Measurements from ENCODE around the gene GOLPH3. TPM values are rescaled to one million over a fixed set of nuclear protein-coding genes. Genes with fewer than 3 reads are reported as not detected.
A peak's percentile ranks its signal among the peaks of the same experiment; 100 is the strongest.
"Not testable (repeated sequence)": the region's sequence is repeated elsewhere in the genome, so short reads cannot be mapped to it uniquely, and the experiment has no call there.

GOLPH3 gene
- total and polyA plus RNA-seq, 2 experiments from 2014 or later: 75.1 to 79.6 TPM

DNA sequence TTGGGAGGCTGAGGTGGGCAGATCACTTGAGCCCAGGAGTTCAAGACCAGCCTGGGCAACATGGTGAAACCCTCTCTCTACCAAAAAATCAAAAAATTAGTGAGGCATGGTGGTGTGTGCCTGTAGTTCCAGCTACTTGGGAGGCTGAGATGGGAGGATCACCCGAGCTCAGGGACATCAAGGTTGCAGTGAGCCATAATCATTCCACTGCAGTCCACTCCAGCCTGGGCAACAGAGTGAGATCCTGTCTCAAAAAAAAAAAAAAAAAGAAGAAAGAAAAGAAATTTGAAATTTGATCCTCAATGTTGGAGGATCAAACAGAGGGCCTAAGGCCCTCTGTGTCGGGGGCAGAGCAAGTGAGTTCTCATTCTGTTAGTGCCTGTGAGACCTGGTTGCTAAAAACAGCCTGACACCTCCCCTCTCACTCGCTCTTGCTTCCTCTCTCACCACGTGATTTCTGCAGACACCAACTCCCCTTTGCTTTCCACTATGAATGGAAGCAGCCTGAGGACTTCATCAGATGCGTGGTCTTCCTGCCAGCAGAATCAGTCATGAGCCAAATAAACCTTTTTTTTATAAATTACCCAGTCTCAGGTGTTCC, 8.4 kb upstream of the GOLPH3 start:
- no peak overlapping the region for H3K27ac ChIP-seq
- no peaks in the 10 kb centered on the region for H3K27me3 ChIP-seq
- DNase-seq (ENCODE audit: low read depth in 1 of 2, low spot score in 1 of 2): no peak
- H3K4me1 ChIP-seq (ENCODE audit: low read depth): no peaks in the 10 kb centered on the region
- no peak overlapping the region for H3K4me3 ChIP-seq
- no peaks in the 10 kb centered on the region for H3K9me3 ChIP-seq (ENCODE audit: low read depth)
- no peaks in the 10 kb centered on the region for H3K36me3 ChIP-seq
- TF ChIP-seq, protein P1, sequence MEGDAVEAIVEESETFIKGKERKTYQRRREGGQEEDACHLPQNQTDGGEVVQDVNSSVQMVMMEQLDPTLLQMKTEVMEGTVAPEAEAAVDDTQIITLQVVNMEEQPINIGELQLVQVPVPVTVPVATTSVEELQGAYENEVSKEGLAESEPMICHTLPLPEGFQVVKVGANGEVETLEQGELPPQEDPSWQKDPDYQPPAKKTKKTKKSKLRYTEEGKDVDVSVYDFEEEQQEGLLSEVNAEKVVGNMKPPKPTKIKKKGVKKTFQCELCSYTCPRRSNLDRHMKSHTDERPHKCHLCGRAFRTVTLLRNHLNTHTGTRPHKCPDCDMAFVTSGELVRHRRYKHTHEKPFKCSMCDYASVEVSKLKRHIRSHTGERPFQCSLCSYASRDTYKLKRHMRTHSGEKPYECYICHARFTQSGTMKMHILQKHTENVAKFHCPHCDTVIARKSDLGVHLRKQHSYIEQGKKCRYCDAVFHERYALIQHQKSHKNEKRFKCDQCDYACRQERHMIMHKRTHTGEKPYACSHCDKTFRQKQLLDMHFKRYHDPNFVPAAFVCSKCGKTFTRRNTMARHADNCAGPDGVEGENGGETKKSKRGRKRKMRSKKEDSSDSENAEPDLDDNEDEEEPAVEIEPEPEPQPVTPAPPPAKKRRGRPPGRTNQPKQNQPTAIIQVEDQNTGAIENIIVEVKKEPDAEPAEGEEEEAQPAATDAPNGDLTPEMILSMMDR (IDR thresholded peaks at IDR 0.05; ENCODE audit: low read depth, low read length): no peak

DNA sequence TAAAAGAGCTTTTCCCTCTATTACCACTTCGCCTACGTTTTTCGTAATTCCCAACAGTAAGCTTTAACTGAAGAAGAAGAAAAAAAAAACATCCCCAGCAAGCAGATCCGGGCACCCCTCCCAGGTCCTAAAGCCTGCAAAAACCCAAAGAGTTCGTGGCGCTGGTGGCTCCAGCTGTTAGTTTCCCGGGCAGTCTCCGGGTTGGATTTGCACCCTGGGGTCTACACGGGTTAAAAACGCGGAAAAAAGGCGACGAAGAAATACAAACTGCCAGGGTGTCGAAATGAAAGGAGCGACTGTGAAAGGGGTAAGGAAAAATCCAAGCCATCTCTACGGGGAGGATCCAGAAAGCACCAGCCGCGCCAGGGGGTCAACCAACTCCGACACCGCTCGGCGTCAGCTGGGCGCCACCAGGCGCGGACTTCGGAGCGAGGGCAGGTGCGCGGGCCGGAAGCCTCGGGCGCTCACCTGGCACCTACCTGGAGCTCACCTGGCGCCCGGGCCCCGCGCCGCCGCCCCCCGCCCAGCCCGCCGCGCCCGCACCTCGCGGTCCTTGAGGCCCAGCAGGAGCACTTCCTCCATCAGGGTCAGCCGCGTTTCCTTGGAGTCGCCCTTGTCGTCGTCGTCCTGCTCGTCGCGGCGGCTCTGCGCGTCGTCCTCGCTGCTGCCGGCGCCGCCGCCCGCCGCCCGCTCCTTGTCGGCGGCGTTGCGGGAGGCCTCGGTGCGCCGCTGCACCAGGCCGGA, 680 bp downstream of the GOLPH3 start:
- peak; percentile 67 to 71 for DNase-seq (ENCODE audit: low read depth in 1 of 2, low spot score in 1 of 2)
- H3K9me3 ChIP-seq (ENCODE audit: low read depth): no peaks in the 10 kb centered on the region
- peak overlapping the region; percentile 99 for H3K27ac ChIP-seq
- TF ChIP-seq, protein P1 (IDR thresholded peaks at IDR 0.05; ENCODE audit: low read depth, low read length): no peak
- H3K27me3 ChIP-seq: no peaks in the 10 kb centered on the region
- H3K4me3 ChIP-seq: peak overlapping the region; percentile 88
- H3K4me1 ChIP-seq (ENCODE audit: low read depth): peaks cover 13% of the 10 kb centered on the region
- peaks cover 6% of the 10 kb centered on the region for H3K36me3 ChIP-seq

DNA sequence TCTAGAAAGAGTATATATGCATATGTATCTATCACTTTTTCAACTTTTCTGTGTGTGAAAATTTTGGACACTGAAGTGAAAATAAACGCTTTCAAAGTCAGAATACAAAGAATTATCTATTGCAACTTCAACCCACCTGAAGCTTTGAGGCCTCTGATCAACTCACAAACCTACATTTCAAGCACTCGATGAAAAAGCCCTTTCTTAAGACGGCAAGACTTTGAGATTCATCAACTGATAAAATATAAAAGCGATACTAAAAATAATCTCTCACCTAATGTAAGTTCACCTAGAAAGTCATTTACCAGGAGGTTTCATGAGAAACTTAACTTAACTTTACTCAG, 1.2 kb downstream of the GOLPH3 start:
- H3K36me3 ChIP-seq: peaks cover 8% of the 10 kb centered on the region
- no peaks in the 10 kb centered on the region for H3K9me3 ChIP-seq (ENCODE audit: low read depth)
- no peak for DNase-seq (ENCODE audit: low read depth in 1 of 2, low spot score in 1 of 2)
- H3K4me1 ChIP-seq (ENCODE audit: low read depth): peaks cover 13% of the 10 kb centered on the region
- H3K27me3 ChIP-seq: no peaks in the 10 kb centered on the region
- peak overlapping the region; percentile 99 for H3K27ac ChIP-seq
- TF ChIP-seq, protein P1 (IDR thresholded peaks at IDR 0.05; ENCODE audit: low read depth, low read length): no peak
- peak overlapping the region; percentile 88 for H3K4me3 ChIP-seq

GRCh38 chr5:32172186-32172911, 1.8 kb downstream of the GOLPH3 start:
- peaks cover 13% of the 10 kb centered on the region for H3K4me1 ChIP-seq (ENCODE audit: low read depth)
- H3K27me3 ChIP-seq; H3K9me3 ChIP-seq (ENCODE audit: low read depth): not testable (repeated sequence)
- H3K4me3 ChIP-seq: peak overlapping the region; percentile 88
- H3K27ac ChIP-seq: peak overlapping the region; percentile 99
- DNase-seq (ENCODE audit: low read depth in 1 of 2, low spot score in 1 of 2): peak in 1 of 2 donors; percentile 32
- peaks cover 14% of the 10 kb centered on the region for H3K36me3 ChIP-seq

GRCh38 chr5:32170303-32171151, 3.6 kb downstream of the GOLPH3 start:
- no peak overlapping the region for H3K27ac ChIP-seq
- TF ChIP-seq, protein P1 (IDR thresholded peaks at IDR 0.05; ENCODE audit: low read depth, low read length): no peak
- peaks cover 13% of the 10 kb centered on the region for H3K4me1 ChIP-seq (ENCODE audit: low read depth)
- no peak overlapping the region for H3K4me3 ChIP-seq
- no peaks in the 10 kb centered on the region for H3K27me3 ChIP-seq
- DNase-seq (ENCODE audit: low read depth in 1 of 2, low spot score in 1 of 2): peak in 1 of 2 donors; percentile 75
- no peaks in the 10 kb centered on the region for H3K9me3 ChIP-seq (ENCODE audit: low read depth)
- H3K36me3 ChIP-seq: peaks cover 22% of the 10 kb centered on the region

Measured in cardiac muscle cell (in vitro differentiated cells and primary cell).